Activated CD4-positive, alpha-beta T cell treated with anti-CD3 and anti-CD28 coated beads, Interleukin-10, Interleukin-2, amounts not matched to agents 100 ng/mL and 50 ng/mL, durations not matched to agents 16 hours and 8 hours (primary cell): ENCODE data around the gene RMND1.
A peak's percentile ranks its signal among the peaks of the same experiment; 100 is the strongest.
"Not testable (repeated sequence)": the region's sequence is repeated elsewhere in the genome, so short reads cannot be mapped to it uniquely, and the experiment has no call there.

Experiments
- DNase-seq: peaks from one replicate; pipeline ENCODE4 v3.0.0-alpha.2; 2020

RMND1 gene

GRCh38 chr6:151451417-151451949 is 443 bp downstream of the RMND1 start:
- DNase-seq, result no peak

- DNase-seq, result not testable (repeated sequence)
Measured at GRCh38 chr6:151450928-151451327, 998 bp downstream of the RMND1 start.

GRCh38 chr6:151448623-151449022 is 3.3 kb downstream of the RMND1 start:
- DNase-seq, result no peak

GRCh38 chr6:151447237-151447636 is 4.7 kb downstream of the RMND1 start:
- DNase-seq, result no peak

GRCh38 chr6:151445482-151445881 is 6.4 kb downstream of the RMND1 start:
- DNase-seq, result no peak

- DNase-seq, result no peak
Measured at GRCh38 chr6:151443911-151444621, 7.9 kb downstream of the RMND1 start.

- DNase-seq, result no peak
Measured at GRCh38 chr6:151443454-151443853, 8.5 kb downstream of the RMND1 start.

GRCh38 chr6:151442371-151442770 is 9.6 kb downstream of the RMND1 start:
- no peak for DNase-seq

- DNase-seq, result no peak
Measured at GRCh38 chr6:151441390-151442166, 10.3 kb downstream of the RMND1 start.

GRCh38 chr6:151440930-151441329 is 11.0 kb downstream of the RMND1 start:
- peak; percentile 5 for DNase-seq

GRCh38 chr6:151440498-151440897 is 11.4 kb downstream of the RMND1 start:
- DNase-seq, result no peak

- DNase-seq, result no peak
Measured at GRCh38 chr6:151437401-151437800, 14.5 kb downstream of the RMND1 start.

- DNase-seq, result no peak
Measured at GRCh38 chr6:151436802-151437201, 15.1 kb downstream of the RMND1 start.

GRCh38 chr6:151436300-151436699 is 15.6 kb downstream of the RMND1 start:
- DNase-seq, result no peak

GRCh38 chr6:151434369-151434768 is 17.6 kb downstream of the RMND1 start:
- DNase-seq, result no peak

GRCh38 chr6:151432651-151433050 is 19.3 kb downstream of the RMND1 start:
- DNase-seq, result no peak

- no peak for DNase-seq
Measured at GRCh38 chr6:151431337-151431736, 20.6 kb downstream of the RMND1 start.

- no peak for DNase-seq
Measured at GRCh38 chr6:151430886-151431285, 21.0 kb downstream of the RMND1 start.

- no peak for DNase-seq
Measured at GRCh38 chr6:151428093-151428735, 23.7 kb downstream of the RMND1 start.

GRCh38 chr6:151425561-151425960 is 26.4 kb downstream of the RMND1 start:
- no peak for DNase-seq

- no peak for DNase-seq
Measured at GRCh38 chr6:151422981-151423380, 28.9 kb downstream of the RMND1 start.

GRCh38 chr6:151417477-151417876 is 34.4 kb downstream of the RMND1 start:
- no peak for DNase-seq

- DNase-seq, result no peak
Measured at GRCh38 chr6:151414641-151415260, 37.2 kb downstream of the RMND1 start.
